LNCaP clone FGC (cell line): ENCODE data around the gene SNHG17.
"Not testable (repeated sequence)": the region's sequence is repeated elsewhere in the genome, so short reads cannot be mapped to it uniquely, and the experiment has no call there.

ENCODE experiments used
- DNase-seq: peaks from one replicate; pipeline ENCODE4 v3.0.0-alpha.2; 2011; ENCODE audit warnings: low read depth
- H3K4me3 ChIP-seq: 2 replicates; pipeline ENCODE4 v1.5.1; 2011; ENCODE audit warnings: mild to moderate bottlenecking, low read depth, low read length, control low read depth
- TF ChIP-seq, protein P1 (sequence below): IDR thresholded peaks from 2 replicates; pipeline ENCODE4 v1.5.1; 2012; ENCODE audit warnings: mild to moderate bottlenecking; ENCODE audit not compliant: control insufficient read depth, insufficient read depth; ENCODE audit errors: extremely low read depth

The SNHG17 gene

DNA sequence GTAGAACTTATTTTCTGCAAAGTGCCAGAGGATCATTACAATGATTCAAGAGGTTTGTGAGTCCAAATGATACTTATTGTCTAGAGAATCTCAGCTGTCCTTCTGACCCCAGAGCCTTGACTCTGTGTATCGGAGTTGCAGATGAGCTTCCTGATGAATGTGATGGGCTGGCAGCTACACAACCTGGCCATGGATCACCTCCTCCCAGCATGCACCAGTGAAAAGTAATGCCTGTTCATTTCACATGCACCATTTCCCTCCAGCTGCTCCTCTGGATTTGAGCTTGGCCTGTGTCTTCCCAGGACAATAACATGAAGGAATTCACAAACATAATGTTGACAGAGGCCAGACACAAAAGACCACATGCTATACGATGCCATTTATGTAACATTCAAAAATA lies 30.0 kb downstream of the SNHG17 start:
- TF ChIP-seq, protein P1, sequence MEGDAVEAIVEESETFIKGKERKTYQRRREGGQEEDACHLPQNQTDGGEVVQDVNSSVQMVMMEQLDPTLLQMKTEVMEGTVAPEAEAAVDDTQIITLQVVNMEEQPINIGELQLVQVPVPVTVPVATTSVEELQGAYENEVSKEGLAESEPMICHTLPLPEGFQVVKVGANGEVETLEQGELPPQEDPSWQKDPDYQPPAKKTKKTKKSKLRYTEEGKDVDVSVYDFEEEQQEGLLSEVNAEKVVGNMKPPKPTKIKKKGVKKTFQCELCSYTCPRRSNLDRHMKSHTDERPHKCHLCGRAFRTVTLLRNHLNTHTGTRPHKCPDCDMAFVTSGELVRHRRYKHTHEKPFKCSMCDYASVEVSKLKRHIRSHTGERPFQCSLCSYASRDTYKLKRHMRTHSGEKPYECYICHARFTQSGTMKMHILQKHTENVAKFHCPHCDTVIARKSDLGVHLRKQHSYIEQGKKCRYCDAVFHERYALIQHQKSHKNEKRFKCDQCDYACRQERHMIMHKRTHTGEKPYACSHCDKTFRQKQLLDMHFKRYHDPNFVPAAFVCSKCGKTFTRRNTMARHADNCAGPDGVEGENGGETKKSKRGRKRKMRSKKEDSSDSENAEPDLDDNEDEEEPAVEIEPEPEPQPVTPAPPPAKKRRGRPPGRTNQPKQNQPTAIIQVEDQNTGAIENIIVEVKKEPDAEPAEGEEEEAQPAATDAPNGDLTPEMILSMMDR = no peak
- no peak overlapping the region for H3K4me3 ChIP-seq
- DNase-seq = no peak

DNA sequence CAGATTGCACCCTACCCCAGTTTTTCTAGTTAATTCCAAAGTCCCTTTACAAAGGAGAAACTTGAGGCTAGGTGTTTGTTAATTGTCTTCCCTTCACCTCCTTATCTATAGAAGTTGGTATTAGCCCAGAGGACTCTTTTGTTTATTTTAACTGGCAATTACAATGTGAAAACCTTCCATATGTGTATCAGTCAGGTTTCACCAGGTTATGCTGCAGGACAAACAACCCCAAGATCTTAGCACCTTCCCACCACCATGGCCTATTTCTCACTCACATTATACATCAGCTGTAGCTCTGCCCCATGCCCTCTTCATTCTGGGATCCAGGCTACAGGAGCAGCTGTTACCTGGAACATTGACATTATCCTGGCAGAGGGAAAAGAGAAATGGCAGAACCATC lies 31.1 kb downstream of the SNHG17 start:
- TF ChIP-seq, protein P1 = no peak

DNA sequence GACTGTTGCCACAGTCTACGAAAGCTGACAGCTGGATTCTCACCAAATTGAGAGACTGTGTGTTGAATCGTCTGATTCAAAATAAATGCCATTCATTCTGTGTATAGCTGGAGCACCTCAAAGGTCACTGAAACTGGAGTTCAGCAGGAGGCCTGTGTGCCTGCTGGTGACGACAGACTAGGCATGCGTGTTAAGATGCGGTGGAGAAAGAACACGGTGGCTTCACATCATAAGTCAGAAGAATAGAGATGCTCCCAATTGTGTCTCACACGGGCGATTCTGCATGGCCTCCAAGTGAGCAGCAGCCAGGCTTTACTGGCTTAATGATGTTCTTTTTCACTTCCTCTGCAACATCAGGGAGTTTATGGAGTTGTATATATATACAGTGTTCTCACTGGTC lies 32.3 kb downstream of the SNHG17 start:
- no peak for DNase-seq
- TF ChIP-seq, protein P1 = no peak

More for the DNA sequence above, 31.1 kb downstream of the SNHG17 start:
- H3K4me3 ChIP-seq = no peak overlapping the region
- no peak for DNase-seq

DNA sequence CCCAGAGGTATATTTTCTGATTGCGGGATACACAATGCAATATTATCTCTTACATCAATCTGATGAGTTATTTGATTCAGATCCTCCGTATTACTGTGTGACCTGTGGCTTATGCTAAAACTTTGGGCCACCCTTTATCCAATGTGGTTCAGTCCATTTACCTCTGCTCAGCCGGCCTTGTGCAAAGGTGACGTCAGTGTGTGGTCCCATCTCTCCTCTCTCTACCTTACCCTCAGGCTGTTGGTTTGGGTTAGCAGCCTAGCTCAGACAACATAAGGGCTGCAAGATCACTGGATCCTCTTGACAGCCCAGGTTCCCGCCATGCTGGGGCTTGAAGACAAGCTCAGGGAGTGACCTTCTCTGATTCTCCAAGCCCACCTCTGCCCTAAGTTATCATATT lies 33.0 kb downstream of the SNHG17 start:
- TF ChIP-seq, protein P1 = no peak
- no peak overlapping the region for H3K4me3 ChIP-seq
- no peak for DNase-seq

More for the DNA sequence above, 32.3 kb downstream of the SNHG17 start:
- H3K4me3 ChIP-seq = no peak overlapping the region

DNA sequence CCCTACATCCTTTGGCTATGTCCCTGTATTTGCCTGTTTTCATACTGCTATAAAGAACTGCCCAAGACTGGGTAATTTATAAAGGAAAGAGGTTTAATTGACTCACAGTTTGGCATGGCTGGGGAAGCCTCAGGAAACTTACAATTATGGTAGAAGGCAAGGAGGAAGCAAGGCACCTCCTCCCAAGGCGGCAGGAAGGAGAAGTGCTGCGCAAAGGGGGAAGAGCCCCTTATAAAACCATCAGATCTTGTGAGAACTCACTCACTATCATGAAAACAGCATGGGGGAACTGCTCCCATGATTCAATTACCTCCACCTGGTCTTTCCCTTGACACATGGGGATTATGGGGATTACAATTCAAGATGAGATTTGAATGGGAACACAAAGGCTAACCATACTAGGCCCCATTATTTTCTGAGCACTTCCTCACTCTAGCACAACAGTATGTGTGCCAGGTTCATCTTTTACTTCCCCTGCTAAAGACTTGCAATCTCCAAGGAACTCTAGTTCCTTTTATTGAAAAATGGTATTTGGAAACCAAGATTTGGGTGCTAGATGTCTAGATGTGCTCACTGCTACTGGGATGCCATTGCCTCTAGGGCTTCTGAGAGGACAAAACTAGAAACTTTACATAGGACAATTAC lies 39.3 kb downstream of the SNHG17 start:
- not testable (repeated sequence) for H3K4me3 ChIP-seq, DNase-seq

DNA sequence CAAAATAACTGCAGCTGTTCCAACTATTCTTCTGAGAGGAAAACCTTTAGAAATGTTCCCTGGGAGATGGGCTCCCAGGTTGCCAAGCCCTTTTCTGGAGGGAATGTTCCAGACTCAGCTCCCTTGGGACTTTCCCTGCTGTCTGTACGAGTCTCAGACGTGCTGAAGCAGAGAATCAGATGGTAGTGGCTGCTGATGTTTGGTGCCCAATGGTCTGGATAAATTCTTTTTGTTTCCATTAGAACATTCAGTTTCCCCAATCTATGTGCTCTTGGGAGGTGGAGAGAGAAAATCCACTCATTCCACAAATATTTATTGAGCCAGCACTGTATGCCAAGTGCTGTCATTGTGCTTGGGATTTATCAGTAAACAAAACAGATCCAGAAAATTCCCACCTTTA lies 40.0 kb downstream of the SNHG17 start:
- no peak overlapping the region for H3K4me3 ChIP-seq
- TF ChIP-seq, protein P1 = no peak
- DNase-seq = no peak

DNA sequence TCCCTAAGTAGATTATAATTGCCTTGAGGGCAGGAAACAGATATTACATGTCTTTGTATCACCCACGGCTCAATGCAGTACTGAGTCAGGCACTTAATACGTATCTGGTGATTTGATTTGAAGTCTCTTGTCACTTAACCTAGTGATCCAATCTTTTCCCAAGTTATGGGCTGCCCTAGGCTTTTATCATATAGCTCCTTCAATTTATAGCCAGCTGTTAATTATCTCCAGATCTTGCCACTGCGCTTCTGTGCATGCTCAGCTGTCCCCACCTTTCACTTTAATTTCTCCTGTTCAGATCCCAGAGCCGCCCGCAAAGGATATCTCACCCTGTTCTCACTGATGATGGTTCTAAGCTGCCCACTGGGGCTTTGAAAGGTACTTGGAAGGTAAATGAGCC lies 41.9 kb downstream of the SNHG17 start:
- H3K4me3 ChIP-seq = no peak overlapping the region
- TF ChIP-seq, protein P1 = no peak
- DNase-seq = no peak
